DOHH2 (cell line): ENCODE results near the gene GSAP.

Experiments used
- H3F3A ChIP-seq: fragments of 200-600 bp; sonication (generic), shearing (Covaris generic); 2 replicates; pipeline ENCODE4 v1.6.0; 2016; ENCODE audit warnings: antibody characterized with exemption, mild to moderate bottlenecking; ENCODE audit not compliant: control insufficient read depth, insufficient read depth
- H3K27ac ChIP-seq: fragments of 200-600 bp; sonication (generic); 2 replicates; pipeline ENCODE4 v1.5.1; 2014; ENCODE audit warnings: low read depth, mild to moderate bottlenecking, low read length, moderate library complexity
- H3K27me3 ChIP-seq: fragments of 200-600 bp; sonication (generic); 2 replicates; pipeline ENCODE4 v1.6.1; 2014; ENCODE audit warnings: mild to moderate bottlenecking, low read length, mixed read lengths; ENCODE audit not compliant: control insufficient read depth
- H3K36me3 ChIP-seq: fragments of 200-600 bp; sonication (generic); 2 replicates; pipeline ENCODE4 v1.6.1; 2014; ENCODE audit warnings: mild to moderate bottlenecking, low read length, moderate library complexity, mixed read lengths; ENCODE audit not compliant: control insufficient read depth
- H3K4me1 ChIP-seq: fragments of 200-600 bp; sonication (generic); 2 replicates; pipeline ENCODE4 v1.6.1; 2014; ENCODE audit warnings: mild to moderate bottlenecking, low read length, mixed read lengths; ENCODE audit not compliant: control insufficient read depth
- H3K4me2 ChIP-seq: fragments of 200-600 bp; sonication (generic); 2 replicates; pipeline ENCODE4 v1.6.0; 2014; ENCODE audit warnings: mild to moderate bottlenecking, low read length, moderate library complexity
- H3K4me3 ChIP-seq: fragments of 200-600 bp; sonication (generic); 2 replicates; pipeline ENCODE4 v1.5.1; 2014; ENCODE audit warnings: mild to moderate bottlenecking, low read length, mixed read lengths
- H3K79me2 ChIP-seq: fragments of 200-600 bp; sonication (generic); 2 replicates; pipeline ENCODE4 v1.6.1; 2014; ENCODE audit warnings: mild to moderate bottlenecking, low read length, mixed read lengths; ENCODE audit not compliant: control insufficient read depth
- H3K9me2 ChIP-seq: fragments of 200-600 bp; sonication (generic); replicated peaks from 2 replicates; pipeline ENCODE4 v1.6.1; 2014; ENCODE audit warnings: mild to moderate bottlenecking, low read length, mixed read lengths; ENCODE audit not compliant: control insufficient read depth
- H3K9me3 ChIP-seq: fragments of 200-600 bp; sonication (generic); 2 replicates; pipeline ENCODE4 v1.6.1; 2014; ENCODE audit warnings: antibody characterized with exemption, low read length, mixed read lengths; ENCODE audit not compliant: control insufficient read depth, insufficient read depth
- H4K20me1 ChIP-seq: fragments of 200-600 bp; sonication (generic); 2 replicates; pipeline ENCODE4 v1.6.0; 2014; ENCODE audit warnings: low read depth, mild to moderate bottlenecking, antibody characterized with exemption, low read length, moderate library complexity; ENCODE audit not compliant: control insufficient read depth, insufficient read depth
- CTCF ChIP-seq: fragments of 200-600 bp; sonication (generic); IDR thresholded peaks from one replicate; pipeline ENCODE4 v1.5.1; 2014; ENCODE audit warnings: antibody characterized with exemption, mild to moderate bottlenecking, low read depth, low read length; ENCODE audit not compliant: poor library complexity, severe bottlenecking
- EZH2phosphoT487 ChIP-seq: fragments of 200-600 bp; sonication (generic); IDR thresholded peaks from 2 replicates; pipeline ENCODE4 v1.6.1; 2017; ENCODE audit warnings: borderline replicate concordance, mild to moderate bottlenecking, antibody characterized with exemption, low read length, moderate library complexity, mixed read lengths

The GSAP gene

DNA sequence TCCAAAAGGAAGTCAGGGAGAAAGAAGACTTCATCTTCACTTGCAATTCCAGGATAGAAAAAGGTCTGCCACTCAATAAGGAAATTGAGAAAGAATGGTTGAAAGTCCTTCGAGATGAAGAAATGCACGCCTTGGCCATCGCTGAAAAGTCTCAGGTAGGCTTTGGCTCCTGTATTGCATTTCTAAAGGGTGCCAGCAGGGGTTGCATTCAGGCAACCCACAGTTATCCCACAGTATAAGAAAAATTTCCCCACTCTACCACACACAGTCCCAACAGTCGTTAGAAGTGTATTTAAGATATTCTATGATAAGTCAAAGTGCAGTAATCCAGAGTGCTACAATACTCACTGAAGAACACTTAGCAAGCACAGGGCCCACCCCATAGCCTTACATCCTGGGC, 123.1 kb downstream of the GSAP start:
- no peaks in the 10 kb centered on the region for H3K36me3 ChIP-seq
- H3K4me3 ChIP-seq, result no peak overlapping the region
- no peaks in the 10 kb centered on the region for H3K9me2 ChIP-seq
- no peak overlapping the region for H3K27ac ChIP-seq
- no peak overlapping the region for H3K4me2 ChIP-seq
- no peaks in the 10 kb centered on the region for H3K79me2 ChIP-seq
- no peaks in the 10 kb centered on the region for H4K20me1 ChIP-seq
- H3F3A ChIP-seq, result no peaks in the 10 kb centered on the region
- no peaks in the 10 kb centered on the region for H3K4me1 ChIP-seq
- no peak for TF ChIP-seq CTCF
- no peak for TF ChIP-seq EZH2phosphoT487
- H3K9me3 ChIP-seq, result no peaks in the 10 kb centered on the region
- no peaks in the 10 kb centered on the region for H3K27me3 ChIP-seq

DNA sequence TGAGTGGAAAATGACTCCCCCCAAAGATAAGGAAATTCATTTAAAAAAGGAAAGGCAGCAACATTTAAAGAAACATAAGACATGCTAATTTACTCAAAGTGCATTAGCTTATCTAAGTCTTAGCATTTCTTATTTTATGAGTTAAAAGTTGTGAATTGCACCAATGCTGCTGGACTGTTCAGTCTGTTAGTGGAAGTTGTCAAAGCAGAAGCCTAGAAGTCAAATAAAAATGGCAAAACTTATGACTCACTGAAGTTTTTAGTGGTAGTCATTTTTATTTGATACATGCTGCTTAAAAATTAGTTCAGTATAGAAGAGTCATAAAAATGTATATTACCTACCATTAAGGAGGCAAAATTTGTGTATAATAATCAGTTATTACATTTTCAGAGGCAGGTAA, 125.7 kb downstream of the GSAP start:
- Histone ChIP-seq H3K27me3 (no peaks in the 10 kb centered on the region), H4K20me1 (no peaks in the 10 kb centered on the region), H3K9me2 (no peaks in the 10 kb centered on the region), H3F3A (no peaks in the 10 kb centered on the region), H3K4me2 (no peak overlapping the region), H3K4me3 (no peak overlapping the region), H3K9me3 (no peaks in the 10 kb centered on the region), H3K79me2 (no peaks in the 10 kb centered on the region), H3K4me1 (no peaks in the 10 kb centered on the region), H3K36me3 (no peaks in the 10 kb centered on the region), H3K27ac (no peak overlapping the region)
- TF ChIP-seq CTCF (no peak), EZH2phosphoT487 (no peak)

DNA sequence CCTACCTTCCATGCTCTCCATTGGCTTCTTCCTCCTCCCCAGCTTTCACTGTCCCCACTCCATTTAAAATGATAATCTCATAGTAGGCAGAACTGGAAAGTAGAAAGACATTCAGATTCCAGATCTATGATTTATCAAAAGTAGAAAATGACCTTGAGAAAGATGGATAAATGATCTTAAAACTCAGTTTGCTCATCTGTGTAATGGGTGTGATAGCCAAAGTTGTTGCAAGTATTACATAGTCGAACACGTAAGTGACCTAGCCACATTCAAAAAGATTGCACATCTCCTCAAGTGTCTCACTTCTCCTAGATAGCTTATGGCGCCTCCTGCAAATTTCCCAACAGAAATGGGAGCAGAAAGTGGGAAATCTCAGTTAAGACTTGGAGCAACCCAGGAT, 126.8 kb downstream of the GSAP start:
- no peak for TF ChIP-seq EZH2phosphoT487
- no peak for TF ChIP-seq CTCF

More for the DNA sequence above, 126.8 kb downstream of the GSAP start:
- Histone ChIP-seq H3K36me3 (no peaks in the 10 kb centered on the region), H4K20me1 (no peaks in the 10 kb centered on the region), H3K4me3 (no peak overlapping the region), H3K9me2 (no peaks in the 10 kb centered on the region), H3K9me3 (no peaks in the 10 kb centered on the region), H3F3A (no peaks in the 10 kb centered on the region), H3K27me3 (no peaks in the 10 kb centered on the region), H3K79me2 (no peaks in the 10 kb centered on the region), H3K4me2 (no peak overlapping the region), H3K27ac (no peak overlapping the region), H3K4me1 (no peaks in the 10 kb centered on the region)
